Upper lobe of left lung (tissue), 4 donors: ENCODE results near the gene SRGAP2C.
"Not testable (repeated sequence)": the region's sequence is repeated elsewhere in the genome, so short reads cannot be mapped to it uniquely, and the experiment has no call there.

ENCODE experiments used
- CTCF ChIP-seq, 6 experiments: fragments of 450-650 bp in 4 of 6; fragments of 200-600 bp in 2 of 6; sonication (generic) in 2 of 6; IDR thresholded peaks; one replicate each; pipeline ENCODE4 v1.5.1; 2016 to 2019; ENCODE audit warnings: antibody characterized with exemption in 6 of 6
- EP300 ChIP-seq, 4 donors: sonication (generic); formaldehyde crosslinking; IDR thresholded peaks; one replicate each; pipeline ENCODE4 v1.5.1; 2017; ENCODE audit warnings: antibody characterized with exemption in 4 of 4, control low read depth in 2 of 4
- POLR2A ChIP-seq, 4 donors: fragments of 450-650 bp; IDR thresholded peaks; one replicate each; pipeline ENCODE4 v1.5.1; 2016 to 2017; ENCODE audit warnings: antibody characterized with exemption in 4 of 4, mild to moderate bottlenecking in 2 of 4

GRCh38 chr1:121214544-121215156 lies 29.9 kb downstream of the SRGAP2C start:
- TF ChIP-seq CTCF, POLR2A, EP300 (IDR thresholded peaks at IDR 0.05): not testable (repeated sequence)
